H9 (cell line): Measurements from ENCODE around the gene CUBN. TPM values are rescaled to one million over a fixed set of nuclear protein-coding genes. Genes with fewer than 3 reads are reported as not detected.

ENCODE experiments used
- DNase-seq: peaks from one replicate; pipeline ENCODE4 v3.0.0-alpha.2; 2017
- H2AFZ ChIP-seq: one replicate; pipeline ENCODE4 v1.6.1; 2013; ENCODE audit warnings: mild to moderate bottlenecking, low read length, control low read depth, moderate library complexity
- H2AK5ac ChIP-seq: 2 replicates; pipeline ENCODE4 v1.6.1; 2013; ENCODE audit warnings: low read length, control low read depth, mixed read lengths; ENCODE audit not compliant: insufficient read length
- H2BK120ac ChIP-seq: one replicate; pipeline ENCODE4 v1.6.1; 2013; ENCODE audit warnings: low read depth, mild to moderate bottlenecking, low read length, control low read depth, inconsistent platforms; ENCODE audit not compliant: poor library complexity, severe bottlenecking
- H2BK12ac ChIP-seq: 2 replicates; pipeline ENCODE4 v1.6.1; 2013; ENCODE audit warnings: low read length, control low read depth, mixed read lengths, low read depth; ENCODE audit not compliant: insufficient read length
- H2BK15ac ChIP-seq: 2 replicates; pipeline ENCODE4 v1.6.1; 2013; ENCODE audit warnings: low read depth, low read length, control low read depth
- H2BK20ac ChIP-seq: one replicate; pipeline ENCODE4 v1.6.1; 2013; ENCODE audit warnings: low read depth, mild to moderate bottlenecking, low read length, control low read depth, inconsistent platforms; ENCODE audit not compliant: poor library complexity, severe bottlenecking
- H2BK5ac ChIP-seq: 2 replicates; pipeline ENCODE4 v1.6.1; 2013; ENCODE audit warnings: low read length, control low read depth, mixed read lengths; ENCODE audit not compliant: insufficient read length
- H3K14ac ChIP-seq: 2 replicates; pipeline ENCODE4 v1.6.1; 2013; ENCODE audit warnings: low read length, control low read depth; ENCODE audit not compliant: insufficient read depth
- H3K18ac ChIP-seq: 2 replicates; pipeline ENCODE4 v1.6.1; 2013; ENCODE audit warnings: low read depth, mild to moderate bottlenecking, mixed read lengths, low read length, control low read depth; ENCODE audit not compliant: insufficient read length
- H3K23ac ChIP-seq: 2 replicates; pipeline ENCODE4 v1.6.1; 2013; ENCODE audit warnings: low read length, control low read depth, mixed read lengths, low read depth; ENCODE audit not compliant: insufficient read length
- H3K23me2 ChIP-seq: 2 replicates; pipeline ENCODE4 v1.6.1; 2013; ENCODE audit warnings: low read depth, mild to moderate bottlenecking, mixed read lengths, low read length, control low read depth; ENCODE audit not compliant: insufficient read length, poor library complexity, severe bottlenecking
- H3K27ac ChIP-seq: 2 replicates; pipeline ENCODE4 v1.5.1; 2013; ENCODE audit warnings: low read length, control low read depth, mixed read lengths, low read depth; ENCODE audit not compliant: insufficient read length
- H3K27me3 ChIP-seq: 2 replicates; pipeline ENCODE4 v1.6.1; 2013; ENCODE audit warnings: low read length, control low read depth, inconsistent platforms; ENCODE audit not compliant: insufficient read depth
- H3K4ac ChIP-seq: 2 replicates; pipeline ENCODE4 v1.6.1; 2013; ENCODE audit warnings: low read depth, mild to moderate bottlenecking, control low read depth, inconsistent platforms, low read length, moderate library complexity
- H3K4me1 ChIP-seq: 2 replicates; pipeline ENCODE4 v1.6.1; 2013; ENCODE audit warnings: low read length, control low read depth, inconsistent platforms; ENCODE audit not compliant: insufficient read depth
- H3K4me2 ChIP-seq: 2 replicates; pipeline ENCODE4 v1.6.1; 2013; ENCODE audit warnings: low read length, control low read depth, mixed read lengths; ENCODE audit not compliant: insufficient read length, insufficient read depth
- H3K56ac ChIP-seq: 2 replicates; pipeline ENCODE4 v1.6.1; 2013; ENCODE audit warnings: low read depth, mild to moderate bottlenecking, mixed read lengths, low read length, control low read depth; ENCODE audit not compliant: insufficient read length
- H3K79me1 ChIP-seq: 2 replicates; pipeline ENCODE4 v1.6.1; 2013; ENCODE audit warnings: low read depth, mild to moderate bottlenecking, moderate library complexity, low read length, control low read depth, inconsistent platforms; ENCODE audit not compliant: insufficient read depth, poor library complexity, severe bottlenecking
- H3K79me2 ChIP-seq: 2 replicates; pipeline ENCODE4 v1.6.1; 2013; ENCODE audit warnings: low read length, control low read depth, inconsistent platforms; ENCODE audit not compliant: insufficient read depth
- H3K9ac ChIP-seq: 2 replicates; pipeline ENCODE4 v1.6.1; 2013; ENCODE audit warnings: low read length, control low read depth, mixed read lengths; ENCODE audit not compliant: insufficient read length; ENCODE audit errors: extremely low read depth
- H3K9me3 ChIP-seq: one replicate; pipeline ENCODE4 v1.6.1; 2013; ENCODE audit warnings: low read depth, low read length, inconsistent platforms; ENCODE audit not compliant: control insufficient read depth
- H3T11ph ChIP-seq: one replicate; pipeline ENCODE4 v1.6.1; 2013; ENCODE audit warnings: mild to moderate bottlenecking, low read length, control low read depth, inconsistent platforms
- H4K20me1 ChIP-seq: one replicate; pipeline ENCODE4 v1.6.1; 2013; ENCODE audit not compliant: control insufficient read depth, insufficient read length, insufficient read depth
- H4K5ac ChIP-seq: 2 replicates; pipeline ENCODE4 v1.6.1; 2013; ENCODE audit warnings: low read depth, mild to moderate bottlenecking, mixed read lengths, low read length, control low read depth; ENCODE audit not compliant: insufficient read length
- H4K8ac ChIP-seq: replicated peaks from 2 replicates; pipeline ENCODE4 v1.6.1; 2013; ENCODE audit warnings: low read length, control low read depth, mixed read lengths, low read depth; ENCODE audit not compliant: insufficient read length
- H4K91ac ChIP-seq: 2 replicates; pipeline ENCODE4 v1.6.1; 2013; ENCODE audit warnings: low read depth, mild to moderate bottlenecking, moderate library complexity, mixed read lengths, low read length, control low read depth; ENCODE audit not compliant: insufficient read length
- H3K27ac Mint-ChIP-seq, 3 experiments: 2 replicates in 2 of 3; 3 replicates in 1 of 3; pipeline ENCODE4 v1.8.0; 2020 to 2021; ENCODE audit warnings: mixed read lengths in 3 of 3, mild to moderate bottlenecking in 1 of 3, moderate library complexity in 1 of 3
- H3K27me3 Mint-ChIP-seq: 2 replicates; pipeline ENCODE4 v1.8.0; 2021; ENCODE audit warnings: low read depth, mild to moderate bottlenecking, moderate library complexity, mixed read lengths
- H3K36me3 Mint-ChIP-seq, 3 experiments: 2 replicates in 2 of 3; 3 replicates in 1 of 3; pipeline ENCODE4 v1.8.0; 2020 to 2021; ENCODE audit warnings: low read depth in 3 of 3, mixed read lengths in 3 of 3; ENCODE audit not compliant: insufficient read depth in 1 of 3
- H3K4me1 Mint-ChIP-seq, 2 experiments: 2 replicates each; pipeline ENCODE4 v1.8.0; 2020; ENCODE audit warnings: mixed read lengths in 2 of 2
- H3K4me3 Mint-ChIP-seq, 2 experiments: 2 replicates in 1 of 2; 3 replicates in 1 of 2; pipeline ENCODE4 v1.8.0; 2020 to 2021; ENCODE audit warnings: mild to moderate bottlenecking in 2 of 2, mixed read lengths in 2 of 2, moderate library complexity in 1 of 2
- H3K9me3 Mint-ChIP-seq, 2 experiments: 2 replicates in 1 of 2; 3 replicates in 1 of 2; pipeline ENCODE4 v1.8.0; 2020; ENCODE audit warnings: mild to moderate bottlenecking in 2 of 2, mixed read lengths in 2 of 2, moderate library complexity in 1 of 2
- CTCF ChIP-seq: fragments of 200-600 bp; sonication (generic); conservative IDR thresholded peaks from 3 replicates; pipeline ENCODE4 v1.8.0; 2021; ENCODE audit warnings: antibody characterized with exemption, mild to moderate bottlenecking
- WGBS: extraction: QIAGEN DNeasy Blood & Tissue Kit; methylation state at CpG from one replicate; pipeline ENCODE4 v1.1.7; 2013; ENCODE audit warnings: missing lambda C conversion rate, low lambda C conversion rate, mixed read lengths; ENCODE audit not compliant: insufficient read length; ENCODE audit errors: extremely low coverage; 5-methylcytosine and 5-hydroxymethylcytosine counted together
- total RNA-seq: library from RNA; stranded (reverse); gene quantifications from 2 replicates; pipeline ENCODE4 v1.2.1, GENCODE V29; 2021

Gene CUBN
- total RNA-seq, 1 experiment from 2014 or later, result 0.26 TPM

DNA sequence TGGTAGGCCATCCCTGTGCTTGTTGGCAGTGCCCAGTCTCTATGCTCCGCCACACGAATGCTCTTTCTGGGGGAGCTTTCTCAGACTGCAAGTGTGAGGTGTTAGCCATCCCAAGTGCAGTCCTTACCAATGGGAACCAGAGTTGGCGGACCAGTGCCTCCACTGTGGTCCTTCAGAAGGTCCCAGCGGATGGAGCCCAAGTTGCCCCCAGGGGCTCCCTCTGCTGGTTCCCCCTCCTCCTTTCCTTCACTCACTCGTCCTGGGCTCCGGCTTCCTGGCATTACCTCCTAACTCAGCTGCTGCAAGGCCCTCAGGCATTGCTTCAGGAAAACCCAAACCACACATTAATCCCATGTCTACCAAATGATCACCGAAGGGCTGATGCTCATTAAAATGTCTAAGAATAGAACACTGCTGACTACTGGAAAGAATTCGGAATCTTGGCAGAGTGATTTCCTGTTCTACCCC is 139.8 kb downstream of the CUBN start:
- no peak overlapping the region for H2AFZ ChIP-seq

More for the DNA sequence above, 139.8 kb downstream of the CUBN start:
- Mint-ChIP-seq H3K27me3 (no peaks in the 10 kb centered on the region; the same call in 1 of the 2 replicates), H3K4me3 (no peak overlapping the region), H3K4me1 (peaks cover 19 to 23% of the 10 kb centered on the region in 2 experiments), H3K36me3 (peaks cover 0 to 4% (median 0%) of the 10 kb centered on the region in 3 experiments; a peak in 2 of 7 replicates), H3K9me3 (peaks cover 1 to 5% of the 10 kb centered on the region in 2 experiments; a peak in 1 of 5 replicates), H3K27ac (no peak overlapping the region; a peak in 1 of 7 replicates)
- no peak overlapping the region for H2BK20ac ChIP-seq
- H3K23me2 ChIP-seq, result no peaks in the 10 kb centered on the region
- H3K56ac ChIP-seq, result no peak overlapping the region
- TF ChIP-seq CTCF, result peak; percentile 63
- no peaks in the 10 kb centered on the region for H4K20me1 ChIP-seq
- no peaks in the 10 kb centered on the region for H3K4me1 ChIP-seq
- H2BK12ac ChIP-seq, result no peak overlapping the region
- no peak overlapping the region for H3K9ac ChIP-seq
- no peak overlapping the region for H4K5ac ChIP-seq
- no peak overlapping the region for H3K18ac ChIP-seq
- no peak overlapping the region for H2BK15ac ChIP-seq
- no peak overlapping the region for H3K23ac ChIP-seq
- H3K4me2 ChIP-seq, result no peak overlapping the region
- WGBS, result no CpG with 5 or more reads among the region's 8 CpGs
- no peaks in the 10 kb centered on the region for H3K79me2 ChIP-seq
- H3K79me1 ChIP-seq, result no peaks in the 10 kb centered on the region
- peak; percentile 71 for DNase-seq
- H4K91ac ChIP-seq, result no peak overlapping the region
- no peak overlapping the region for H3T11ph ChIP-seq
- no peak overlapping the region for H2BK5ac ChIP-seq
- H2AK5ac ChIP-seq, result no peak overlapping the region
- H4K8ac ChIP-seq, result no peak overlapping the region
- H3K27ac ChIP-seq, result no peak overlapping the region
- no peaks in the 10 kb centered on the region for H3K27me3 ChIP-seq
- H3K4ac ChIP-seq, result no peak overlapping the region
- no peak overlapping the region for H2BK120ac ChIP-seq
- H3K14ac ChIP-seq, result no peak overlapping the region
- H3K9me3 ChIP-seq, result no peaks in the 10 kb centered on the region
